ENCODE data around the gene DTD1. TPM values are rescaled to one million over a fixed set of nuclear protein-coding genes. Genes with fewer than 3 reads are reported as not detected.

The DTD1 gene
- total RNA-seq, 2 experiments from 2014 or later: 31.9 to 33.5 TPM

Other genes with a start within 250 kb of the DTD1 start
- gene DZANK1, start 121.0 kb upstream of the DTD1 start, total RNA-seq: 1 to 10 TPM; 1.7 to 2.0 TPM
- gene POLR3F, start 120.7 kb upstream of the DTD1 start, total RNA-seq: 10 to 100 TPM in 1 of 2 experiments, 1 to 10 TPM in 1; 7.3 to 11.6 TPM
- gene RBBP9, start 90.8 kb upstream of the DTD1 start, total RNA-seq: 10 to 100 TPM; 13.4 to 13.5 TPM
- gene SEC23B, start 80.1 kb upstream of the DTD1 start, total RNA-seq: 10 to 100 TPM; 63.0 to 97.8 TPM
- 10 to 100 TPM; 49.1 to 52.6 TPM for gene SMIM26, start 20.6 kb upstream of the DTD1 start, total RNA-seq
- gene SCP2D1, start 225.7 kb downstream of the DTD1 start, total RNA-seq: not detected

Measured in activated CD8-positive, alpha-beta memory T cell treated with anti-CD3 and anti-CD28 coated beads, Interleukin-2, amount 10 ng/mL, durations not matched to agents 7 days and 5 days (primary cell).